AG04450 (cell line): ENCODE data around the gene AK3. TPM values are rescaled to one million over a fixed set of nuclear protein-coding genes. Genes with fewer than 3 reads are reported as not detected.

Experiments used
- CTCF ChIA-PET: fragments of 300-600, 350-600 bp; formaldehyde crosslinking; extraction: SDS; loops from one replicate; lab custom pipeline; 2022; ENCODE audit warnings: antibody characterized with exemption, inconsistent platforms; lab: Charles Lee
- POLR2A ChIA-PET: fragments of 350-600 bp; formaldehyde crosslinking; extraction: SDS; loops from one replicate; lab custom pipeline; 2021; ENCODE audit warnings: antibody characterized with exemption, inconsistent platforms; lab: Yijun Ruan, JAX
- DNase-seq: peaks from one replicate; pipeline ENCODE4 v3.0.0-alpha.2; 2011; ENCODE audit warnings: low read depth, low spot score
- H3K27ac ChIP-seq: one replicate; pipeline ENCODE4 v1.5.1; 2012; ENCODE audit warnings: low read depth, low read length, control low read depth
- H3K27me3 ChIP-seq: one replicate; pipeline ENCODE4 v1.6.0; 2012; ENCODE audit warnings: low read length; ENCODE audit not compliant: control insufficient read depth, insufficient read depth
- H3K4me3 ChIP-seq: 2 replicates; pipeline ENCODE4 v1.5.1; 2011; ENCODE audit warnings: mild to moderate bottlenecking, low read depth, low read length, control low read depth
- H3K9me3 ChIP-seq: 2 replicates; pipeline ENCODE4 v1.5.1; 2012; ENCODE audit warnings: low read length; ENCODE audit not compliant: control insufficient read depth, insufficient read depth
- polyA plus RNA-seq: library from polyadenylated mRNA; depleted of rRNA; stranded (reverse); fragments of >200 nt; gene quantifications from 2 replicates; pipeline ENCODE4 v1.2.3, GENCODE V29; 2011
- TF ChIP-seq, protein P1 (sequence below): IDR thresholded peaks from 2 replicates; pipeline ENCODE4 v1.5.1; 2011; ENCODE audit warnings: low read depth, low read length, control low read depth, inconsistent platforms

The AK3 gene
- polyA plus RNA-seq, 1 experiment: 70.3 TPM

DNA sequence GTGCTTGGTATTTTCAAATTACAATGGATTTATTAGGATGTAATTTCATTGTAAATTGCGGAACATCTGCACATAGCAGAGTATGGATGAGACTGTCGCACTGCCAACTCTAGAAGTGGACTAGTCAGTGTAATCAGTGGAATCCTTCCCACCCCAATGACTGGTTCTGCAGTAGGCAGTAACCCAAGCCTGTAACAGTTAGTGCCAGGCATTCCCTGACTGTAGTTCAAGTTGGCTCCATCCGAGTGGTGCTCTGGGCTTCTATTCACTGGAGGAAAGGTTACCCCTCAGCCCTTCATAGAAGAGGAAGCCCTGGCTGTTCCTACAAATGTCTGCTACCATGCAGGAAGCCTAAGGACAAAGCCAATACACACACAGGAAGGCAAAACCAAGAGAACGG lies 23.2 kb downstream of the AK3 start:
- DNase-seq: no peak
- Histone ChIP-seq H3K4me3 (no peak overlapping the region), H3K27ac (no peak overlapping the region), H3K9me3 (no peaks in the 10 kb centered on the region), H3K27me3 (no peaks in the 10 kb centered on the region)
- CTCF ChIA-PET: no interaction called here
- TF ChIP-seq, protein P1, sequence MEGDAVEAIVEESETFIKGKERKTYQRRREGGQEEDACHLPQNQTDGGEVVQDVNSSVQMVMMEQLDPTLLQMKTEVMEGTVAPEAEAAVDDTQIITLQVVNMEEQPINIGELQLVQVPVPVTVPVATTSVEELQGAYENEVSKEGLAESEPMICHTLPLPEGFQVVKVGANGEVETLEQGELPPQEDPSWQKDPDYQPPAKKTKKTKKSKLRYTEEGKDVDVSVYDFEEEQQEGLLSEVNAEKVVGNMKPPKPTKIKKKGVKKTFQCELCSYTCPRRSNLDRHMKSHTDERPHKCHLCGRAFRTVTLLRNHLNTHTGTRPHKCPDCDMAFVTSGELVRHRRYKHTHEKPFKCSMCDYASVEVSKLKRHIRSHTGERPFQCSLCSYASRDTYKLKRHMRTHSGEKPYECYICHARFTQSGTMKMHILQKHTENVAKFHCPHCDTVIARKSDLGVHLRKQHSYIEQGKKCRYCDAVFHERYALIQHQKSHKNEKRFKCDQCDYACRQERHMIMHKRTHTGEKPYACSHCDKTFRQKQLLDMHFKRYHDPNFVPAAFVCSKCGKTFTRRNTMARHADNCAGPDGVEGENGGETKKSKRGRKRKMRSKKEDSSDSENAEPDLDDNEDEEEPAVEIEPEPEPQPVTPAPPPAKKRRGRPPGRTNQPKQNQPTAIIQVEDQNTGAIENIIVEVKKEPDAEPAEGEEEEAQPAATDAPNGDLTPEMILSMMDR: no peak
- POLR2A ChIA-PET: no interaction called here

DNA sequence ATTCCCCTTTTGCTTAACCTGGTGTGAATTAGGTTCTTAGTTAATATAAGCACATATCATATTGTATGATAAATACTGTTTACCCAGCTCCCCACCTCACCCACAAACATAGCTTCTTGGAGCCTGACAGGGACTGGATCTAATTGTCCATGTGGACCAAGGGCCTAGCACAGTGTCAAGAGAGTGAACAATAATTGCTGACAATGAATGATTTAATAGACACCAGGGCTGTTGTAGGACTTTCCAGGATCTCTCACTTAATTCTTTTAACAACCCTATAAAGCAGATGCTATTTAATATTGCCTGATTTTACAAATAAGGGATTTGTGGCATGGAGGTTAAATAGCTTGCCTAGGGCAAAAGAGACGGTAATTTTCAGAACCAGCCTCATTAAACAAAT lies 24.8 kb downstream of the AK3 start:
- no peak overlapping the region for H3K4me3 ChIP-seq
- no peak overlapping the region for H3K27ac ChIP-seq
- TF ChIP-seq, protein P1: no peak
- H3K27me3 ChIP-seq: no peaks in the 10 kb centered on the region
- CTCF ChIA-PET: no interaction called here
- POLR2A ChIA-PET: interaction anchor here (0.5 kb wide), 1 partner anchor 38 kb away, joined by 4 read pairs; no protein-coding TSS in a partner anchor
- H3K9me3 ChIP-seq: no peaks in the 10 kb centered on the region
- DNase-seq: no peak

DNA sequence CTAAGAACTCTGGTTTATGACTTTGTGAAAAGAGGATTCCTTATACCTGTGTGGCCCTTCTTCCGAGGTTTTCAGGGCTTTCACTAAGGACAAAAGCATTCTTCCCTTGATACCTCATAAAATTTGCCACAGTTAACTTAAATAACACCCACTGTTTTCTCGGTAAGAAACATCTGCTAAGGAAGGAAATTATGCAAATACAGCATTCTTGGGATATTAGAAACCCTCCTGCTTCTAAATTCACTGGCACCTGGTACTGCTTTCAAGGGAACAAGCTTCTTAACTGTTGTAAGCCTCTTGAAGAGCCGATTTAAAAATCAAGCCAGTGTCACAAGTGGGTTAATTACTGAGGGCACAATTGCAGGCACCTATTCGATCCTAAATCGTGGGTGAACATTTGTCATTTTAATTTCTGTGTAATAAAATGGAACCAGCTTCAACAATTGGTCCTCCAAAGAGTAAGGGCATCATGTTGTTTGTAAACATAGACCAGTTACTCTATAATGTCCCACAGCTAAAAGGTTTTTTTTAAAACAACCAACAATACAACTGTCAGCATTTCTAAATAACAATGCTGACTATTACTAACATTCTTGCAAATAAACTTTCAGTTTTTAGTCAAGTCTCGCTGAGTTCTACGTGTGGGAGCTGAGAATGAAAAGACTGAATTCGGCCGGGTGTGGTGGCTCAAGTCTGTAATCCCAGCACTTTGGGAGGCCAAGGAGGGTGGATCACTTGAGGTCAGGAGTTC lies 26.6 kb downstream of the AK3 start:
- H3K27me3 ChIP-seq: no peaks in the 10 kb centered on the region
- ChIA-PET POLR2A (interaction anchor here (0.6 kb wide), 1 partner anchor 21 kb away, joined by 3 read pairs; no protein-coding TSS in a partner anchor), CTCF (interaction anchor here (0.6 kb wide), 1 partner anchor 22 kb away, joined by 3 read pairs; no protein-coding TSS in a partner anchor)
- TF ChIP-seq, protein P1: no peak
- H3K9me3 ChIP-seq: no peaks in the 10 kb centered on the region
- H3K4me3 ChIP-seq: no peak overlapping the region
- no peak overlapping the region for H3K27ac ChIP-seq
- peak; percentile 11 for DNase-seq

DNA sequence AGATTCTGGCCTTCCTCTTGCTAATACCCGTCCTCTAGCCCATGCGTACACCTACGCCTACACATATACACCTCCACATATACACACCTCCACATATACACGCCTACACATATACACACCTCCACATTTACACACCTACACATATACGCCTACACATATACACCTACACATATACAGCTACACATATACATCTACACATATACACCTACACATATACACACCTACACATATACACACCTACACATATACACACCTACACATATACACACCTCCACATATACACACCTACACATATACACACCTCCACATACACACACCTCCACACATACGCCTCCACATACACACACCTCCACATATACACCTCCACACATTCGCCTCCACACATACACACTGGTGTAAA lies 27.2 kb downstream of the AK3 start:
- ChIA-PET CTCF (no interaction called here), POLR2A (no interaction called here)
- Histone ChIP-seq H3K4me3 (no peak overlapping the region), H3K27me3 (no peaks in the 10 kb centered on the region), H3K9me3 (no peaks in the 10 kb centered on the region), H3K27ac (no peak overlapping the region)
- TF ChIP-seq, protein P1: no peak
- no peak for DNase-seq

DNA sequence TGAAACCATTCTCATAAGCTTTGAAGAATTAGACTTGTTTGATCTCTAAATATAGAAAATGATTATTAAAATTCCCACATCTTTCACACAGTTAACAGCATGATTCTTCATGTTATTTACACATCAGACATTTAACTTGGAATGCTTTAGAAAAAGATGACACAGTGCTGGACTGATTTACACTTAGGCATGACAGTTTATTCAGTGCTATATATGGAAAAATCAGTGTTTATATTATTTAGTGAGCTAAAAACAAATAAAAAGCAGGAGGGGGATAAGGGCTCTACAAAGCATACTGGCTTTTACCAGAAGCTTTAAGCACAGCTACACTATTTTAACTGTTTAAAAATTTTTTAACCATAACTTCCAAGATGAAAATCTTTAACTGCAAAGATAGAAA lies 31.6 kb downstream of the AK3 start:
- Histone ChIP-seq H3K4me3 (no peak overlapping the region), H3K27ac (no peak overlapping the region), H3K9me3 (no peaks in the 10 kb centered on the region), H3K27me3 (no peaks in the 10 kb centered on the region)
- ChIA-PET CTCF (no interaction called here), POLR2A (no interaction called here)
- TF ChIP-seq, protein P1: no peak
- DNase-seq: no peak
